GM21619 (cell line): ENCODE results near the gene XIRP1.

Experiments
- ATAC-seq: cut with Tn5 transposase; IDR thresholded peaks from one replicate; pipeline ENCODE4 v1.9.1; 2021; ENCODE audit not compliant: unreplicated experiment

The XIRP1 gene

GRCh38 chr3:39146083-39146501 is 46.3 kb downstream of the XIRP1 start:
- ATAC-seq: no peak

- no peak for ATAC-seq
Observed at GRCh38 chr3:39144748-39145380, 47.5 kb downstream of the XIRP1 start.

DNA sequence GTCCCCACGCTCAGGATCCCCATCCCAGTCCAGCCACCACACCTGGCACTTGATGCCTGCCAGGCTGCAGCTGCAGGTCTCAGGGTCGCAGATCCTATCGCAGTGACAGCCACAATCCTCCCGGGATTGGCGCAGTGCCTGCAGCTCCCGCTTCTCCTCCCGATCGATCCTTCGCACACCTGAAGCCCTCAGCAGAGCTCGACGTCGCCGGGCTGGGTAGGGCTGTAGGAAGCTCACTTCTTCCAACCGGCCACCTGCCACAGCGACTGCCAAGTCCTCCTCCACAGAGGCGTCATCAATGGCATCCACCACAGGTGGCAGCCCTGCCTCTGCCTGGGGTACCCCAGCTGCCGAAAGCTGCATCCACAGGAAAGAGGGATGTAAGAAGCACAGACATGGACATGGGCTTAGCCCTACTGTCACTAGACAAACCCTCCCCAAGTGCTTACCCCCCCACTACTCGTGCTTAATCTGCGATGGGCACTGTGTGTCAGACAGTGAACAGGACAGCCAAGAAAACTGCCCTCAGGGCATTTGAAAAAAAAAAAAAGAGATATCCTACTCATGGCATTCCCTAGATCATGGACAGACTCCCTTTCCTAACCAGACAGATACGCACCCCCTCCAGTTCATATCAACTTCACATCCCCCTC is 48.2 kb downstream of the XIRP1 start:
- ATAC-seq: no peak

DNA sequence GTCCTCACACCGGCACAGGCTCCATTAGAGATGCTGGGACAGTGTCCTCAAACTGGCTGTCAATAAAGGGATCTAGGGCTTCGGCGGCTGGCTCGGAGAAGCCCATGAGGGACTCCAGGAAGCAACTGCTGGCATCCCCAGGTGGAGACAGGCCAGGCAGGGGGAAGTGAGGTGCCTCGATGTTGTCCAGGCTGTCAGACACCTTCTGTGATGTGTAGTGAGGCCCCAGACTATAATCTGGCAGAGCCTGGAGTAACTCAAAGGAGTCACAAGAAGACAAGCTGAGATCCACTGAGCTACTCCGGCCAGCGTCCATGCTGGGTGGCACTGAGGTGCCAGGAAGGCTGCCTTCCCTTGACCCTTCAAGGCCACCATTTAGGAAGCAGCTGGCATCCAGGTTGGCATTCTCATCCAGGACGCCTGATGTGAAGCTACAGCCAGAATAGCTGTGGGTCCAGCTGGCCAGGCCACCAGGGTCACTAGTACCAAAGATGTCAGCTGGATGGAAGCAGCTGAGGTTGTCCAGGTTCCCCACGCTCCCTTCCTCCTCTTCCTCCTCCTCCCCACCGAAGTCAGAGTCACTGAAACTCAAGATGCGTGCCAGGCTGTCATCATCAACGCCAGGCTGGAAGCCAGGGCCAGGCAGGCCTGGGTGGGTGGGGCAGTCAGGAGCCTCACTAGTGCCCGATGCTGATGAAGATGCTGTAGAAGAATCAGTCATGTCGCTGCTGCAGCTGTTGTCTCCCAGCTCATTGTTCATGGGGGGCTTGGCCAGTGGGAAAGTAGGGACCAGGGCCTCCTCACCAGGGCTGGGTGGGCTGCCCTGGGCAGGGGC is 49.1 kb downstream of the XIRP1 start:
- no peak for ATAC-seq

DNA sequence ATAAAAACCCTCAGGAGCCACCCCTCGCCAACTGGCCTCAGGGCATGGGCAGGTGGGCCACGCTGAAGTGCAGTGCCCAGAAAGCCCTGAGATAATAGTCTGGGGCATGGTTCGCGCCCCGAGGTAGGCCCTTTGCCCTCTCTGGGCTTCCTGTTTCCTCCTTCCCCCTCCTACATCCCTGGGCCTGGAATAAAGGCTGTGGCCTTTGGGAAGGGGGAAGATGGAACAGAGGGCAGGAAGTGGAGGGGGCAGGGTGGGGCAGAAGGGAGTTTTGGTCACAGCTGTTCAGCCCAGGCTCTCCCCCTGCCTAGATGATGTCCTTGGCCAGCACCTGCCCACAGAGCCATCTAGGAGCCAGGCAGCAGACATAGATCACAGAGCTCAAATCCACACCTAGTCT is 50.3 kb downstream of the XIRP1 start:
- no peak for ATAC-seq

- no peak for ATAC-seq
Observed at GRCh38 chr3:39141171-39141995, 51.0 kb downstream of the XIRP1 start.

DNA sequence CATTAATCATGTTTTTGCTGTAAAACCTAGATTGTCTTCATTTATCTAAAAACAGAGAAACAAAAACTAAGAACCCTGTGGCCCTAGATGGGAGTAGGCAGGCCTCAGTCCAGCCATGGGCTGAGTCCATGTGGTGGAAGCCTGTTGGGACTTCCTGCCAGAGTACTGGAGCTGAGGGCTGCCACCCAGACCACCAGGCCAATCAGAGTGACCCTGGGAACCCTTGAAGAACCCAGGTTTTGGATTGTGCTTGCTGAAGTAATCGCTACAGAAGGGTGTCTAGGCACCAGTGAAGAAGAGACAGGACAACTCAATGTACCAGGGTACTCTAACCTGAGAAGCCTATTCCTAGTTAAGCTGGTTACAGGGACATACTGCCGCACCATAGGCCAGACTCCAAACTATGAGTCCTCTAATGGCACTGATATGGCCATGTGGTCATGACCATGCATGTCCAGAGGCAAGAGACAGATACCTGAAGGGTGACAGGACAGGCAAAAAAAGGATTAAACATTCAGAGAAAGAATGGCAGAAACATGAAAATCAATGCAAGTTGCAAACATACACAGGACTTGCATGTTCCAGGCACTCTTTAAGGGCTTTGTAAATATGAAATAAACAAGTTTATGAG is 51.9 kb downstream of the XIRP1 start:
- ATAC-seq: no peak

DNA sequence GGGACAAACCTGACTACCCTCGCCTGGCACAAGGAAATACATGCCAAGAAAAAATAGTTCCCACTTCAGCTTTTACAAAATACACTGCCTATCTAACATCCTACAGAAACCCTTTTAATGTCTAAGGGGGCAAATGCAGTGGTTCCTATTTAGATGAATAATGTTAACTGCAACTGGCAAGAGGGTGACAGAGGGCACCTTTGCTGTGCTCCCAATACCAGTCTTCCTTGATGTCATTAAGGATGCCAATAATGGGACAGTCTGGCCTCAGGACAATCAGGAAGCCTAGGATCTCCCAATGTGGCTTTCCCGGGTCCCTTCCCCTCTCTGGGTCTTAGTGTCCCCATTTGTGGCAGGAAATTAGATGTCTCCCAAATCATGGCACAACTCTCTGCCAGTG is 53.0 kb downstream of the XIRP1 start:
- no peak for ATAC-seq

DNA sequence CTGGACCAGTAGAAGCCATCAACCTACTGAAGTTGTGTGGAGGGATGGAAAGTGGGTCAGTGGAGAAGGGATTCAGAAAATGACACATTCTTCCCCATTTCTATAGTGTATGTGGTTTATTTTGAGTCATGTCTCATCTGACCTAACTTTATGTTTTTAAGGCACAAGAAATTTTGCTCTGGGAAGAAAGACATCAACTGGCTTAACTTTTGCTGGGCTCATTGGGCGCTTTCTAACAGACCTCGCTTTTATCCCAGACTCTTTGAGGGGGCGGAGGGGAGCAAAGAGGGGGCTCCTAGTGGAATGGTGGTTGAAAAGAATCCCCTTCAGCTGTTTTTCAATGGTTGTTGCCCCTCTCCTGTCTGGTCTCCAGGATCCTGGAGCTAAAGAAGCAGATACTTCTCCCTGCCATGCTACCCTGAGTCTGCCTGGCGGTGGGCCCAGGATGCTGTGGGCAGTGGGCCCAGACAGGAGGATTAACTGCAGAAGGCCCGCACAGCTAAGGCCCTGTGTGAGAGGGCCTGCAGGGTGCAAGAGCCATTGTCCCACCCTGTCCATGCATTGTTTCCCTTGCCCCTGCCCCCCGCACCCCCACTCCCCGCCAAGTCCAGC is 53.5 kb downstream of the XIRP1 start:
- no peak for ATAC-seq

- no peak for ATAC-seq
Observed at GRCh38 chr3:39137991-39138803, 54.2 kb downstream of the XIRP1 start.

DNA sequence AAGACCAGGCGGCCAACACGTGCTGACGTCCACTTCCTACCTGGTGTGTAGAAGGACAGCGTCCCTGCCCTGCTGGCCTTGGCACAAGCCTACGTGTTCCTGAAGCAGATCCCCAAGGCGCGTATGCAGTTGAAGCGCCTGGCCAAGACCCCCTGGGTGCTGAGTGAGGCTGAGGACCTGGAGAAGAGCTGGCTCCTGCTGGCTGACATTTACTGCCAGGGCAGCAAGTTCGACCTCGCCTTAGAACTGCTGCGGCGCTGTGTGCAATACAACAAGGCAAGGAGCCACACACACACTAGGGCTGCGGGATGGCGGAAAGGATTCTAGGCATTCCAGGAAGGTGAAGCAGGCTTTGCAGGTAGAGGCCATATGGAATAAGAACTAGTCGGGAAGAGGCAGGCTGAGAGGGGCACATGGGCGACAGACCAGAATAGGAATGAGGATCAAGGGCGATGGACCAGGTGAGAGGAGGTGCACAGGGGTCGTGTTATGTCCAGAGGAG is 54.9 kb downstream of the XIRP1 start:
- ATAC-seq: no peak

DNA sequence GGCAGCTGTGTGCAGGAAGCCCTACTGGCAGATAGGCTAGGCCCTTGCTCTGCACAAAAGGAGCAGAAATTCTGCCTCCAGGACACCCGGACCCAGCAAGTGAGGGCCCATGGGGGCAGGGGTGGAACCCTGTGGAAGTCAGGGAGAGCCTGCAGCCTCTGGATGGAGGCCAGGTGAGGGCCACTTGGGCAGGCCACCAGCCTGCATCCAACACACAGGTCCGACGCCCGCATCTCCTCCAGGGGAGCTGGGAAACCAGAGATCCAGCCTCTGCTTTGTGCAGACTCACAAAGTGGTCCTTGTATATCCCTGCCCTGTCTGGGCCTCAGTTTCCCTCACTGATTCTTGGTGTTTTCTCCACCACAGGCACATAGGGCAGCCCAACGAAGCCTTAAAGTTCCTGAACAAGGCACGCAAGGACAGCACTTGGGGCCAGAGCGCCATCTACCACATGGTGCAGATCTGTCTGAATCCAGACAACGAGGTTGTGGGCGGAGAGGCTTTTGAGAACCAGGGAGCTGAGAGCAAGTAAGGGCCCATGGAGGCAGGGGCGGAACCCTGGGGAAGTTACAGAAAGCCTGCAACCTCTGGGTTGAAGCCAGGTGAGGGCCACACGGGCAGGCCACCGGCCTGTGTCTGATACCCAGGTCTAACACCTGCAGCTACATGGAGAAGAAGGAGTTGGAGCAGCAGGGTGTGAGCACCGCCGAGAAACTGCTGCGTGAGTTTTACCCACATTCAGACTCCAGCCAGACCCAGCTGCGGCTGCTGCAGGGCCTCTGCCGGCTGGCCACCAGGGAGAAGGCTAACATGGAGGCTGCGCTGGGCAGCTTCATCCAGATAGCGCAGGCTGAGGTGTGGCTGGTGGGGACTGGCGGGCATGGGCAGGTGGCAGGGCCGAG is 55.6 kb downstream of the XIRP1 start:
- ATAC-seq: no peak

DNA sequence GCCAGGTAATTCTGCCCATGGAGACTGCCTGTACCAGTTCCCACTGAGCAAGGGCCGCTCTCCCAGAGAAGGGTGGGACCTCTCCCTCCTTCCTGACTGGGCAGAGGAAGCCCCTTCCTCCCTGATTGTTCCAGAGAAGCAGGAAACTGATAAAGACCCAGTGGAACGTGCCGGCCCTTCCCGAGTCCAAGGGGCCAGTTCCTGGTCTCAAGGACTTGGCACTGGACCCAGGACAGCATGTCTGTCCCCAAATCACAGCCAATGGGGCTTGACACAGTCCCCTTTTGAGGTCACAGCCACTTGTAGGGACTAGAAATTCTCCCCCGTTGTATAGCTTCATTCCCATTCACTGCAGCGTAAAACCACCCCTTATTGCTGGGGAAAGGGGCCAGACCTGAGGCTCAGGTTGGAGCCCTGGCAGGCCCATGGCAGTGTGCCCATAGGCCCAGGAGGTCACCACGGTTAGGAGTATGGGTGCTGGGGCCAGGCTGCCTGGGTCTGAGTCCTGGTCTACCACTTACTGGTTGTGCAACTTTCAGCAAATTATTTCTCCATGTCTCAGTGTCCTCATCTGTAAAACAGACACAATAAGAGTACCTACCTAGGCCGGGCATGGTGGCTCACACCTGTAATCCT is 57.1 kb downstream of the XIRP1 start:
- no peak for ATAC-seq

GRCh38 chr3:39134305-39134704 is 58.1 kb downstream of the XIRP1 start:
- ATAC-seq: no peak

DNA sequence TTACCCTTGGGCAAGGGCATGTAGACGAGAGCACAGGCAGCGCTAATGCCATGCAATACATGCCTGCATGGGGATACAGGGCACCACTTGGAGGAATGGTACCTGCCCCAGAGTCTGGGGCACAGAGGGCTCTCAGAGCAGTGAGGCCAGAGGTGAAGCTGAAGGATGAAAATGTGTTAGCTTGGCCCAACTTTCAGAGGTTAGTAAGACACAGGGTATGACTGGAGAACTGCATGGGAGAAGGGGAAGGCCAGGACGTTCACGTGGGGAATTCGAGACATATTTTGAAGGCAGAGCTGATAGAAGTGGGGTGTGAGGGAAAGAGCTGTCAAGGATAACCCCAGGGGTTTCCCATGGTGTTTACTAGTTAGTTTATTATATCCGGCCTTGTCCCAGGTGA is 58.6 kb downstream of the XIRP1 start:
- no peak for ATAC-seq
